Transverse colon (tissue), 4 donors: ENCODE measurements around the gene LAMA4. TPM values are rescaled to one million over a fixed set of nuclear protein-coding genes. Genes with fewer than 3 reads are reported as not detected.

Experiments
- DNase-seq: peaks from one replicate; pipeline ENCODE4 v3.0.0-alpha.2; 2019
- H3K27ac ChIP-seq, 4 donors: fragments of 200-600 bp; sonication (generic); 2 replicates each; pipeline ENCODE4 v1.5.1; 2016 to 2018; ENCODE audit warnings: inconsistent platforms in 4 of 4
- H3K27me3 ChIP-seq: fragments of 200-600 bp; sonication (generic); 2 replicates; pipeline ENCODE4 v1.5.1; 2017; ENCODE audit warnings: inconsistent platforms
- H3K36me3 ChIP-seq, 4 donors: fragments of 200-600 bp; sonication (generic); 2 replicates each; pipeline ENCODE4 v1.5.1; 2017 to 2019; ENCODE audit warnings: inconsistent platforms in 4 of 4
- H3K4me1 ChIP-seq, 4 donors: fragments of 200-600 bp; sonication (generic); 2 replicates each; pipeline ENCODE4 v1.5.1; 2017 to 2020; ENCODE audit warnings: inconsistent platforms in 4 of 4
- H3K4me3 ChIP-seq, 4 donors: fragments of 200-600 bp; sonication (generic); 1 replicate in 1 of 4; 2 replicates in 3 of 4; pipeline versions ENCODE4 v1.5.1 to v1.6.1; 2017 to 2019; ENCODE audit warnings: inconsistent platforms in 4 of 4
- H3K9me3 ChIP-seq, 2 donors: fragments of 200-600 bp; sonication (generic); 2 replicates each; pipeline ENCODE4 v1.5.1; 2017 to 2019; ENCODE audit warnings: inconsistent platforms in 2 of 2
- EP300 ChIP-seq: sonication (generic); formaldehyde crosslinking; IDR thresholded peaks from one replicate; pipeline ENCODE4 v1.6.1; 2017; ENCODE audit warnings: antibody characterized with exemption, low read depth
- POLR2A ChIP-seq: fragments of 450-650 bp; IDR thresholded peaks from one replicate; pipeline ENCODE4 v1.6.1; 2016; ENCODE audit warnings: antibody characterized with exemption, mild to moderate bottlenecking, moderate library complexity
- POLR2AphosphoS5 ChIP-seq, 3 donors: sonication (generic); formaldehyde crosslinking; IDR thresholded peaks; one replicate each; pipeline ENCODE4 v1.6.1; 2016; ENCODE audit warnings: antibody characterized with exemption in 3 of 3
- WGBS, 2 donors: methylation state at CpG; one replicate each; pipeline ENCODE4 v1.1.5; 2018; ENCODE audit warnings: low coverage in 1 of 2; 5-methylcytosine and 5-hydroxymethylcytosine counted together
- in situ Hi-C, 4 donors: fragments of 200-750 bp; cut with MboI; loops; one replicate each; pipeline versions ENCODE4 v1.15.0 to v1.15.1; 2017; ENCODE audit warnings: low sequenced_read_pairs in 3 of 4, low pct_ligation_motif_present in 1 of 4, low pct_unique_long_range_greater_than_20kb in 1 of 4
- intact Hi-C: fragments of 100-400 bp; cut with DNase I; formaldehyde crosslinking; loops from one replicate; pipeline ENCODE4 v1.15.1; 2023; ENCODE audit warnings: low total_unique reads
- total RNA-seq, 4 donors: library from RNA; depleted of rRNA; stranded (reverse); fragments of >200 nt; gene quantifications; one replicate each; pipeline ENCODE4 v1.1.0, GENCODE V29; 2016
- TF ChIP-seq, protein P1 (sequence below), 5 experiments: fragments of 200-600 bp in 3 of 5; fragments of 450-650 bp in 2 of 5; sonication (generic) in 3 of 5; IDR thresholded peaks; 1 replicate in 2 of 5; 2 replicates in 3 of 5; pipeline ENCODE4 v1.5.1; 2016 to 2017; ENCODE audit warnings: antibody characterized with exemption in 5 of 5, inconsistent platforms in 3 of 5, mild to moderate bottlenecking in 2 of 5, moderate library complexity in 1 of 5

LAMA4 gene
- total RNA-seq, 4 donors from 2014 or later = 27.3 to 54.9 (median 40.1) TPM

DNA sequence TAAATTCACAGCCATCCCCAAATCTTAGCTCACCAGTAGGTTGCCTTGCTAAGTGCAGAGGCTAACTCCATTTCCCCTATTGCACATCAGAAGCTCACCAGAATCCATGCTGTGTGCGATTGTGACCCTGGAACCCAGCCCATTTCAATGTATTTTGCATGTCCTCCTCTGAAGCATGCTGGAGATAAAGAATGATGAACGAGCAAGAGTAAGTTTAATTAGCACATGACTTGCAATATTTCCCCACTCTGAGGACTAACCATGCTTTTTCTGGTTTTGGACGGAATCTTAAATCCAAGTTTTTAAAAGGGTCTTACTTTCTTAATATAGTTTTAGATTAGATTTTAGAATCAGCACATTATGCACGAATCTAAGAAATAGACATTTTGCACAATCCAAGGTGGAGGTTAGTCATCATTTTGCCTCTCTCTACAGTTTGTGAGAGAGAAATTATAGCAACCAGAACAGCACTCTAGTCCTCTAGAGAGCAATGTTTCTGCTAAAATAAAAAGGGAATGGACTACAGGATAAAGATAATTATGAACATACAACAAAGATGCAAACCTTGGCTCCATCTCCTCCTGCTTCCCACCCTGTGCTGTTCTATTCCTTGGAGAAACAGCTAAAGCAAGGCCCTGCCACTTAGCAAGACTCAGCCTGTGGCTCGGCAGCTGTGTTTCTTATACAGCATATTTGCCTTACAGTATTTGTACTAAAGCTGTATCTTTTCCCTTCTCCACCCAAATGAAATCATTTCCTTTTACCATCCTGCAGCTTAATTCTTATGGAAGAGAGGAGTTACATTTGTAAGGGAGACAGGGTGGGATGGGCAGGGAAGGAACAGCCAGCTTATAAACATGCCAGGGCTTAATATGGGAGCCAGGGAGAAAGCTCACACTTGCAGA, 24.9 kb upstream of the LAMA4 start:
- DNase-seq = no peak
- no peaks in the 10 kb centered on the region for H3K9me3 ChIP-seq
- H3K36me3 ChIP-seq = no peaks in the 10 kb centered on the region
- in situ Hi-C loops = no loop called here
- intact Hi-C loops = no loop called here
- TF ChIP-seq EP300 = no peak
- TF ChIP-seq POLR2A = no peak
- TF ChIP-seq, protein P1, sequence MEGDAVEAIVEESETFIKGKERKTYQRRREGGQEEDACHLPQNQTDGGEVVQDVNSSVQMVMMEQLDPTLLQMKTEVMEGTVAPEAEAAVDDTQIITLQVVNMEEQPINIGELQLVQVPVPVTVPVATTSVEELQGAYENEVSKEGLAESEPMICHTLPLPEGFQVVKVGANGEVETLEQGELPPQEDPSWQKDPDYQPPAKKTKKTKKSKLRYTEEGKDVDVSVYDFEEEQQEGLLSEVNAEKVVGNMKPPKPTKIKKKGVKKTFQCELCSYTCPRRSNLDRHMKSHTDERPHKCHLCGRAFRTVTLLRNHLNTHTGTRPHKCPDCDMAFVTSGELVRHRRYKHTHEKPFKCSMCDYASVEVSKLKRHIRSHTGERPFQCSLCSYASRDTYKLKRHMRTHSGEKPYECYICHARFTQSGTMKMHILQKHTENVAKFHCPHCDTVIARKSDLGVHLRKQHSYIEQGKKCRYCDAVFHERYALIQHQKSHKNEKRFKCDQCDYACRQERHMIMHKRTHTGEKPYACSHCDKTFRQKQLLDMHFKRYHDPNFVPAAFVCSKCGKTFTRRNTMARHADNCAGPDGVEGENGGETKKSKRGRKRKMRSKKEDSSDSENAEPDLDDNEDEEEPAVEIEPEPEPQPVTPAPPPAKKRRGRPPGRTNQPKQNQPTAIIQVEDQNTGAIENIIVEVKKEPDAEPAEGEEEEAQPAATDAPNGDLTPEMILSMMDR (IDR thresholded peaks at IDR 0.05) = no peak
- no peak for TF ChIP-seq POLR2AphosphoS5 (IDR thresholded peaks at IDR 0.05)
- H3K4me1 ChIP-seq = peaks cover 0 to 14% (median 11%) of the 10 kb centered on the region in 4 donors
- H3K27ac ChIP-seq = peak overlapping the region; percentile 33 to 49 (median 40)
- 54 to 68% methylated on average over 5 of the region's 5 CpGs for WGBS, 2 donors
- H3K27me3 ChIP-seq = no peaks in the 10 kb centered on the region
- no peak overlapping the region for H3K4me3 ChIP-seq

- H3K4me1 ChIP-seq = peaks cover 0 to 14% (median 9%) of the 10 kb centered on the region in 4 donors
- no peaks in the 10 kb centered on the region for H3K27me3 ChIP-seq
- no peak for DNase-seq
- intact Hi-C loops (no loop called here), in situ Hi-C loops (no loop called here)
- no peaks in the 10 kb centered on the region for H3K9me3 ChIP-seq
- H3K27ac ChIP-seq = no peak overlapping the region
- H3K36me3 ChIP-seq = no peaks in the 10 kb centered on the region
- TF ChIP-seq, protein P1 (IDR thresholded peaks at IDR 0.05) = no peak
- TF ChIP-seq EP300 = no peak
- no peak for TF ChIP-seq POLR2AphosphoS5 (IDR thresholded peaks at IDR 0.05)
- TF ChIP-seq POLR2A = no peak
- no peak overlapping the region for H3K4me3 ChIP-seq
Observed at GRCh38 chr6:112275365-112275764, 21.0 kb upstream of the LAMA4 start.

- no peaks in the 10 kb centered on the region for H3K27me3 ChIP-seq
- no peaks in the 10 kb centered on the region for H3K36me3 ChIP-seq
- 85% methylated on average over 1 of the region's 1 CpG; no CpG with 5 or more reads in 1 of the 2 donors for WGBS, 2 donors
- in situ Hi-C loops (no loop called here), intact Hi-C loops (no loop called here)
- H3K4me1 ChIP-seq = peaks cover 0 to 10% (median 5%) of the 10 kb centered on the region in 4 donors
- no peak for DNase-seq
- no peak overlapping the region for H3K4me3 ChIP-seq
- no peak for TF ChIP-seq EP300
- TF ChIP-seq, protein P1 (IDR thresholded peaks at IDR 0.05) = no peak
- no peak for TF ChIP-seq POLR2AphosphoS5 (IDR thresholded peaks at IDR 0.05)
- TF ChIP-seq POLR2A = no peak
- no peak overlapping the region for H3K27ac ChIP-seq
- H3K9me3 ChIP-seq = no peaks in the 10 kb centered on the region
Observed at GRCh38 chr6:112274774-112275173, 20.4 kb upstream of the LAMA4 start.

DNA sequence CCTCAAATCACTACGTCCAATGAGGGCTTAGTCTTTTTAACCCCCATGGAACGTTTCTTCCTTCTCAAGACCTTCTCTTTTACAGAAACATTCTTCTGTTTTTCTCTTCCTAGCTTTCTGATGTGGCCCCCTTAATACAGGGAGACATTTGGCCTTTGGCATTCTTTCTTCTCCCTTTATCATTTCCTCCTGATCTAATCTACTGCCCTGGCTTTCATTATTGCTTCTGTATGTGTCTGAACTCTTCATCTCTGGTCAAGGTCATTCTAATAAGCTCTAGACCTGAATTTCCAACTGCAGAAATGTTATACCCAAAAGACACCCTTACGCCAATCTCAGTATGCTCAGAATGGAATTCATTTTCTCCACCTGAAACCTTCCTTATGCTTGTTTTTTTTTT, 18.4 kb upstream of the LAMA4 start:
- in situ Hi-C loops = no loop called here
- Histone ChIP-seq H3K9me3 (no peaks in the 10 kb centered on the region), H3K36me3 (no peaks in the 10 kb centered on the region), H3K4me3 (no peak overlapping the region), H3K27ac (no peak overlapping the region), H3K27me3 (no peaks in the 10 kb centered on the region), H3K4me1 (peaks cover 0 to 12% (median 4%) of the 10 kb centered on the region in 4 donors)
- DNase-seq = no peak
- TF ChIP-seq POLR2A (no peak), POLR2AphosphoS5 (IDR thresholded peaks at IDR 0.05) (no peak), EP300 (no peak)
- TF ChIP-seq, protein P1 (IDR thresholded peaks at IDR 0.05) = no peak
- WGBS, 2 donors = 79 to 82% methylated on average over 3 of the region's 3 CpGs
- intact Hi-C loops = no loop called here
